ENCODE results near the gene SMLR1. TPM values are rescaled to one million over a fixed set of nuclear protein-coding genes. Genes with fewer than 3 reads are reported as not detected.
"Not testable (repeated sequence)": the region's sequence is repeated elsewhere in the genome, so short reads cannot be mapped to it uniquely, and the experiment has no call there.

SMLR1 gene
- total and polyA plus RNA-seq, 4 donors, result 3.4 TPM; not detected in 3

GRCh38 chr6:130794010-130794697 lies 33.1 kb upstream of the SMLR1 start:
- intact Hi-C loops (cut with DNase I), result no loop called here
- DNase-seq (no peak), ATAC-seq (ENCODE audit: low FRiP score) (no peak)
- no peak overlapping the region for H3K27ac ChIP-seq (ENCODE audit: low read depth in 1 of 2, low read length in 2 of 2)
- H3K27me3 ChIP-seq (ENCODE audit: control insufficient read depth in 1 of 2, insufficient read depth in 2 of 2, low read length in 1 of 2), result no peaks in the 10 kb centered on the region
- H3K9me3 ChIP-seq (ENCODE audit: control insufficient read depth, low read length), result no peaks in the 10 kb centered on the region
- no peaks in the 10 kb centered on the region for H3K36me3 ChIP-seq (ENCODE audit: control insufficient read depth in 1 of 2, insufficient read depth in 2 of 2, low read length in 1 of 2)
- H3K4me1 ChIP-seq (ENCODE audit: control insufficient read depth in 1 of 2, insufficient read depth in 2 of 2, low read length in 2 of 2), result no peaks in the 10 kb centered on the region
- H3K4me3 ChIP-seq (ENCODE audit: low read length in 2 of 2), result no peak overlapping the region
- 78 to 98% methylated on average over 1 of the region's 1 CpG for WGBS, 2 donors

GRCh38 chr6:130794738-130795137 lies 32.5 kb upstream of the SMLR1 start:
- Histone ChIP-seq H3K9me3 (ENCODE audit: control insufficient read depth, low read length) (no peaks in the 10 kb centered on the region), H3K4me1 (ENCODE audit: control insufficient read depth in 1 of 2, insufficient read depth in 2 of 2, low read length in 2 of 2) (no peaks in the 10 kb centered on the region), H3K27me3 (ENCODE audit: control insufficient read depth in 1 of 2, insufficient read depth in 2 of 2, low read length in 1 of 2) (no peaks in the 10 kb centered on the region), H3K36me3 (ENCODE audit: control insufficient read depth in 1 of 2, insufficient read depth in 2 of 2, low read length in 1 of 2) (no peaks in the 10 kb centered on the region), H3K27ac (ENCODE audit: low read depth in 1 of 2, low read length in 2 of 2) (no peak overlapping the region), H3K4me3 (ENCODE audit: low read length in 2 of 2) (no peak overlapping the region)
- no peak for ATAC-seq (ENCODE audit: low FRiP score)
- intact Hi-C loops (cut with DNase I), result no loop called here
- DNase-seq, result no peak
- WGBS, 2 donors, result 33 to 40% methylated on average over 3 of the region's 3 CpGs

GRCh38 chr6:130796313-130796905 lies 30.8 kb upstream of the SMLR1 start:
- no peaks in the 10 kb centered on the region for H3K4me1 ChIP-seq (ENCODE audit: control insufficient read depth in 1 of 2, insufficient read depth in 2 of 2, low read length in 2 of 2)

GRCh38 chr6:130797061-130797460 lies 30.1 kb upstream of the SMLR1 start:
- no peaks in the 10 kb centered on the region for H3K36me3 ChIP-seq (ENCODE audit: control insufficient read depth in 1 of 2, insufficient read depth in 2 of 2, low read length in 1 of 2)

More at GRCh38 chr6:130796313-130796905, 30.8 kb upstream of the SMLR1 start:
- no peak overlapping the region for H3K27ac ChIP-seq (ENCODE audit: low read depth in 1 of 2, low read length in 2 of 2)
- ATAC-seq (ENCODE audit: low FRiP score) (peak; percentile 62), DNase-seq (no peak)
- intact Hi-C loops (cut with DNase I), result no loop called here
- no peaks in the 10 kb centered on the region for H3K36me3 ChIP-seq (ENCODE audit: control insufficient read depth in 1 of 2, insufficient read depth in 2 of 2, low read length in 1 of 2)
- H3K9me3 ChIP-seq (ENCODE audit: control insufficient read depth, low read length), result no peaks in the 10 kb centered on the region
- no peaks in the 10 kb centered on the region for H3K27me3 ChIP-seq (ENCODE audit: control insufficient read depth in 1 of 2, insufficient read depth in 2 of 2, low read length in 1 of 2)
- H3K4me3 ChIP-seq (ENCODE audit: low read length in 2 of 2), result no peak overlapping the region

GRCh38 chr6:130801368-130801767 lies 25.8 kb upstream of the SMLR1 start:
- H3K27me3 ChIP-seq (ENCODE audit: control insufficient read depth in 1 of 2, insufficient read depth in 2 of 2, low read length in 1 of 2); H3K9me3 ChIP-seq (ENCODE audit: control insufficient read depth, low read length); H3K4me1 ChIP-seq (ENCODE audit: control insufficient read depth in 1 of 2, insufficient read depth in 2 of 2, low read length in 2 of 2); H3K27ac ChIP-seq (ENCODE audit: low read depth in 1 of 2, low read length in 2 of 2); intact Hi-C loops (cut with DNase I); ATAC-seq (ENCODE audit: low FRiP score); DNase-seq; H3K4me3 ChIP-seq (ENCODE audit: low read length in 2 of 2); H3K36me3 ChIP-seq (ENCODE audit: control insufficient read depth in 1 of 2, insufficient read depth in 2 of 2, low read length in 1 of 2): not testable (repeated sequence)
- WGBS, 2 donors, result 97 to 98% methylated on average over 17 to 37 of the region's 37 CpGs

More at GRCh38 chr6:130797061-130797460, 30.1 kb upstream of the SMLR1 start:
- H3K27ac ChIP-seq (ENCODE audit: low read depth in 1 of 2, low read length in 2 of 2), result no peak overlapping the region
- no peaks in the 10 kb centered on the region for H3K9me3 ChIP-seq (ENCODE audit: control insufficient read depth, low read length)
- H3K4me1 ChIP-seq (ENCODE audit: control insufficient read depth in 1 of 2, insufficient read depth in 2 of 2, low read length in 2 of 2), result no peaks in the 10 kb centered on the region
- H3K4me3 ChIP-seq (ENCODE audit: low read length in 2 of 2), result no peak overlapping the region
- ATAC-seq (ENCODE audit: low FRiP score), result no peak
- H3K27me3 ChIP-seq (ENCODE audit: control insufficient read depth in 1 of 2, insufficient read depth in 2 of 2, low read length in 1 of 2), result no peaks in the 10 kb centered on the region
- DNase-seq, result no peak
- 67 to 73% methylated on average over 2 of the region's 2 CpGs for whole genome bisulfite sequencing, 2 donors
- intact Hi-C loops (cut with DNase I), result no loop called here

GRCh38 chr6:130810307-130811030 lies 16.7 kb upstream of the SMLR1 start:
- H3K4me1 ChIP-seq (ENCODE audit: control insufficient read depth in 1 of 2, insufficient read depth in 2 of 2, low read length in 2 of 2), result no peaks in the 10 kb centered on the region
- intact Hi-C loops (cut with DNase I), result no loop called here
- no peaks in the 10 kb centered on the region for H3K27me3 ChIP-seq (ENCODE audit: control insufficient read depth in 1 of 2, insufficient read depth in 2 of 2, low read length in 1 of 2)
- no peak for ATAC-seq (ENCODE audit: low FRiP score)
- no peak overlapping the region for H3K27ac ChIP-seq (ENCODE audit: low read depth in 1 of 2, low read length in 2 of 2)
- no peaks in the 10 kb centered on the region for H3K9me3 ChIP-seq (ENCODE audit: control insufficient read depth, low read length)
- no peaks in the 10 kb centered on the region for H3K36me3 ChIP-seq (ENCODE audit: control insufficient read depth in 1 of 2, insufficient read depth in 2 of 2, low read length in 1 of 2)
- WGBS, 2 donors, result 18 to 19% methylated on average over 9 of the region's 9 CpGs
- H3K4me3 ChIP-seq (ENCODE audit: low read length in 2 of 2), result no peak overlapping the region
- DNase-seq, result no peak

- no peaks in the 10 kb centered on the region for H3K27me3 ChIP-seq (ENCODE audit: control insufficient read depth in 1 of 2, insufficient read depth in 2 of 2, low read length in 1 of 2)
- intact Hi-C loops (cut with DNase I), result no loop called here
- H3K27ac ChIP-seq (ENCODE audit: low read depth in 1 of 2, low read length in 2 of 2), result no peak overlapping the region
- no peaks in the 10 kb centered on the region for H3K36me3 ChIP-seq (ENCODE audit: control insufficient read depth in 1 of 2, insufficient read depth in 2 of 2, low read length in 1 of 2)
- 89 to 91% methylated on average over 5 of the region's 5 CpGs for WGBS, 2 donors
- DNase-seq (no peak), ATAC-seq (ENCODE audit: low FRiP score) (no peak)
- H3K4me1 ChIP-seq (ENCODE audit: control insufficient read depth in 1 of 2, insufficient read depth in 2 of 2, low read length in 2 of 2), result no peaks in the 10 kb centered on the region
- H3K9me3 ChIP-seq (ENCODE audit: control insufficient read depth, low read length), result no peaks in the 10 kb centered on the region
- H3K4me3 ChIP-seq (ENCODE audit: low read length in 2 of 2), result no peak overlapping the region
These were observed 15.3 kb upstream of the SMLR1 start for GRCh38 chr6:130811932-130812331.

- WGBS, 2 donors, result 94% methylated on average over 3 of the region's 3 CpGs
- ATAC-seq (ENCODE audit: low FRiP score) (no peak), DNase-seq (no peak)
- no peak overlapping the region for H3K27ac ChIP-seq (ENCODE audit: low read depth in 1 of 2, low read length in 2 of 2)
- H3K4me3 ChIP-seq (ENCODE audit: low read length in 2 of 2), result no peak overlapping the region
- no peaks in the 10 kb centered on the region for H3K4me1 ChIP-seq (ENCODE audit: control insufficient read depth in 1 of 2, insufficient read depth in 2 of 2, low read length in 2 of 2)
- H3K27me3 ChIP-seq (ENCODE audit: control insufficient read depth in 1 of 2, insufficient read depth in 2 of 2, low read length in 1 of 2), result no peaks in the 10 kb centered on the region
- no peaks in the 10 kb centered on the region for H3K9me3 ChIP-seq (ENCODE audit: control insufficient read depth, low read length)
- no peaks in the 10 kb centered on the region for H3K36me3 ChIP-seq (ENCODE audit: control insufficient read depth in 1 of 2, insufficient read depth in 2 of 2, low read length in 1 of 2)
- intact Hi-C loops (cut with DNase I), result no loop called here
These were observed 12.7 kb upstream of the SMLR1 start for GRCh38 chr6:130814506-130814905.
